ENCODE results near the gene FUZ. TPM values are rescaled to one million over a fixed set of nuclear protein-coding genes. Genes with fewer than 3 reads are reported as not detected.

FUZ gene
- total and polyA plus RNA-seq, 2 of the 8 experiments (the other 6 are each of a cell fraction or from before 2014, with no cell fraction given) = 28.4 to 33.9 TPM

GRCh38 chr19:49831592-49831991, 18.5 kb upstream of the FUZ start:
- Histone ChIP-seq H3K4me3 (ENCODE audit: extremely low read depth in 1 of 4, insufficient read depth in 2 of 4, low read depth in 3 of 4, low read length in 4 of 4) (no peak overlapping the region), H3K4ac (replicated peaks; ENCODE audit: insufficient read length, low read depth, low read length) (no peak overlapping the region), H2BK120ac (replicated peaks; ENCODE audit: low read depth, low read length) (no peak overlapping the region), H3K4me1 (replicated peaks in 1 of 4; ENCODE audit: control insufficient read depth in 3 of 4, insufficient read depth in 4 of 4, low read length in 3 of 4) (no peaks in the 10 kb centered on the region), H4K20me1 (replicated peaks in 1 of 2; ENCODE audit: control insufficient read depth in 1 of 2, insufficient read depth in 2 of 2, low read length in 2 of 2) (peaks cover 8 to 12% of the 10 kb centered on the region in 2 experiments), H3K23me2 (ENCODE audit: low read depth, low read length) (no peaks in the 10 kb centered on the region), H3K27ac (ENCODE audit: low read depth, low read length) (no peak overlapping the region), H3K23ac (ENCODE audit: insufficient read length) (no peak overlapping the region), H3K56ac (replicated peaks; ENCODE audit: insufficient read length, low read depth, low read length) (no peak overlapping the region), H2BK5ac (ENCODE audit: low read depth, low read length) (no peak overlapping the region), H2BK20ac (ENCODE audit: low read length) (no peak overlapping the region), H3K36me3 (ENCODE audit: control insufficient read depth in 2 of 4, insufficient read depth in 4 of 4, low read length in 3 of 4) (peaks cover 12 to 37% (median 29%) of the 10 kb centered on the region in 4 experiments; a peak in 6 of 8 replicates), H2AFZ (ENCODE audit: low read length) (no peak overlapping the region), H3K79me2 (ENCODE audit: control insufficient read depth in 1 of 2, insufficient read depth in 2 of 2, low read length in 2 of 2) (peaks cover 0 to 3% of the 10 kb centered on the region in 2 experiments; a peak in 1 of 4 replicates), H3K9ac (replicated peaks in 1 of 4; ENCODE audit: extremely low read depth in 1 of 4, low read depth in 3 of 4, low read length in 3 of 4) (no peak overlapping the region), H3K4me2 (ENCODE audit: insufficient read depth in 1 of 2, low read depth in 2 of 2, low read length in 2 of 2) (no peak overlapping the region), H3K18ac (ENCODE audit: extremely low read depth, low read length) (no peak overlapping the region), H3K27me3 (replicated peaks in 1 of 4; ENCODE audit: control insufficient read depth in 3 of 4, extremely low read depth in 1 of 4, insufficient read depth in 3 of 4, low read length in 3 of 4) (no peaks in the 10 kb centered on the region), H4K8ac (ENCODE audit: extremely low read depth, insufficient read depth, low read length) (no peak overlapping the region; the same call in 1 of the 2 replicates), H4K91ac (replicated peaks; ENCODE audit: insufficient read length, low read length) (no peak overlapping the region), H4K5ac (ENCODE audit: insufficient read length, low read depth, low read length) (no peak overlapping the region), H3K79me1 (ENCODE audit: low read depth, low read length) (peaks cover 8% of the 10 kb centered on the region), H3K9me3 (ENCODE audit: insufficient read depth in 2 of 2, low read depth in 1 of 2, low read length in 1 of 2) (no peaks in the 10 kb centered on the region), H2BK12ac (ENCODE audit: low read depth, low read length) (no peak overlapping the region), H2AK5ac (ENCODE audit: low read depth, low read length) (no peak overlapping the region), H2BK15ac (ENCODE audit: low read length) (no peak overlapping the region), H3K14ac (ENCODE audit: insufficient read length) (no peak overlapping the region)
- TF ChIP-seq ZNF274 (IDR thresholded peaks at IDR 0.05; ENCODE audit: borderline replicate concordance, extremely low read depth, low read length) (no peak), CTBP2 (IDR thresholded peaks at IDR 0.05; ENCODE audit: borderline replicate concordance, insufficient read depth, insufficient read length, low read length) (no peak), RFX5 (IDR thresholded peaks at IDR 0.05; ENCODE audit: borderline replicate concordance, low read depth, low read length) (no peak), USF2 (IDR thresholded peaks at IDR 0.05; ENCODE audit: low read length) (no peak), BACH1 (IDR thresholded peaks at IDR 0.05; ENCODE audit: low read length) (no peak), KDM4A (IDR thresholded peaks at IDR 0.05; ENCODE audit: low read depth, low read length, severe bottlenecking) (no peak)
- FAIRE-seq = no peak
- ChIA-PET CTCF (ENCODE audit: partially characterized antibody) (interaction anchor here (1.0 to 2.2 kb wide), 2 partner anchors 19 to 159 kb away, joined by 4 to 6 read pairs; partner anchors contain the start of gene FUZ), POLR2A (ENCODE audit: partially characterized antibody) (interaction anchor here (1.6 to 2.7 kb wide), 2 partner anchors 13 to 19 kb away, joined by 4 to 9 read pairs; partner anchors contain the start of genes MED25 and PTOV1)
- no peak for DNase-seq (ENCODE audit: low read depth in 1 of 2, low spot score in 2 of 2)
- 86% methylated on average over 8 of the region's 8 CpGs; no CpG with 5 or more reads in 1 of the 2 experiments for WGBS, 2 experiments (ENCODE audit: extremely low coverage in 1 of 2, insufficient coverage in 1 of 2, insufficient read length in 1 of 2, insufficient replicate concordance in 2 of 2, low coverage in 1 of 2, low lambda C conversion rate in 2 of 2, missing lambda C conversion rate in 1 of 2)

Measured in H1 (cell line).